ENCODE results near the gene CAPN11.

Gene CAPN11

DNA sequence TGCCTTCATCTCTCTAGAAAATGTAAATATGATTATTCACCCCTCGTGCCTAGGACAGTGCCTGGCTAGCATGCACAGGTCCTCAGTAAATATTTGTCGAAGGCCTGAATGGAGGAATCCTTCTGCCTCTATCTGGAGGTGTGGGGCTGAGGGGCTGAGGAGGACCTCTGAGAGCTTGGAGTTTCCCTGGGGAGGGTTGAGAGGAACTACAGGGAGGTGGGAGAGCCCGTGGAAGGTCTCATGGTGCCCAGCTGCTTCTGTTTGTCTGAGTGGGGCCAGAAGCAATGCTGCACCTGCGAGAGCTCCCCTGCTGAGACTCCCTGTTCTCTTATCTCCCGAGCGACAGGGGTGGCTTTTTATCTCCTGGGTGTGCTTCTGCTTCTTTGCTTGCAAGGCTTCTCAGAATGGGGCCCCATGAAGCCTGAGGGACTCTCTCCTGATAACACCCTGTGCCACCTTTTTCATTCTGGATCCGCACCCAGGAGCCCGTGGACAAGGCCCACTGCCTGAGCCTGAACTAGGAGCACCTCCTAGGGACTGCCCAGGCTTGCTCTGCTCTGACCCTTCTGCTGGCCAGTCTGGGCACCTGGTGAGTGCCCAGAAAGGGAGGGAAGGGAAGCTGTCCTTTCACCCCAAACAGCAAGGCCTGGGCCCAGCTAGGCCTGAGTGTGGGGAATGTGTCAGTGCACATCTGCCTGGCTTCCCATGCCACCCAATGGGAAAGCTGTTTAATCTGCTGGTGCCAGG lies 67.1 kb downstream of the CAPN11 start:
- TF ChIP-seq CTCF (IDR thresholded peaks at IDR 0.05; ENCODE audit: insufficient read depth, low read length) (no peak), POLR2AphosphoS5 (IDR thresholded peaks at IDR 0.05; ENCODE audit: low read depth) (peak; percentile 65), GABPA (IDR thresholded peaks at IDR 0.05; ENCODE audit: low read depth) (no peak), REST (IDR thresholded peaks at IDR 0.05; ENCODE audit: insufficient replicate concordance, low read depth) (no peak), SPI1 (IDR thresholded peaks at IDR 0.05; ENCODE audit: borderline replicate concordance, low read depth) (no peak)
- Histone ChIP-seq H3K27me3 (ENCODE audit: insufficient read depth, poor library complexity, severe bottlenecking) (no peaks in the 10 kb centered on the region), H3K4me3 (replicated peaks; ENCODE audit: insufficient read depth, low read length) (peak overlapping the region; percentile 78), H3K27ac (replicated peaks) (peak overlapping the region; percentile 86)
- peak in 1 of 2 experiments; percentile 71 for DNase-seq (ENCODE audit: low read depth in 1 of 2, low spot score in 1 of 2)

DNA sequence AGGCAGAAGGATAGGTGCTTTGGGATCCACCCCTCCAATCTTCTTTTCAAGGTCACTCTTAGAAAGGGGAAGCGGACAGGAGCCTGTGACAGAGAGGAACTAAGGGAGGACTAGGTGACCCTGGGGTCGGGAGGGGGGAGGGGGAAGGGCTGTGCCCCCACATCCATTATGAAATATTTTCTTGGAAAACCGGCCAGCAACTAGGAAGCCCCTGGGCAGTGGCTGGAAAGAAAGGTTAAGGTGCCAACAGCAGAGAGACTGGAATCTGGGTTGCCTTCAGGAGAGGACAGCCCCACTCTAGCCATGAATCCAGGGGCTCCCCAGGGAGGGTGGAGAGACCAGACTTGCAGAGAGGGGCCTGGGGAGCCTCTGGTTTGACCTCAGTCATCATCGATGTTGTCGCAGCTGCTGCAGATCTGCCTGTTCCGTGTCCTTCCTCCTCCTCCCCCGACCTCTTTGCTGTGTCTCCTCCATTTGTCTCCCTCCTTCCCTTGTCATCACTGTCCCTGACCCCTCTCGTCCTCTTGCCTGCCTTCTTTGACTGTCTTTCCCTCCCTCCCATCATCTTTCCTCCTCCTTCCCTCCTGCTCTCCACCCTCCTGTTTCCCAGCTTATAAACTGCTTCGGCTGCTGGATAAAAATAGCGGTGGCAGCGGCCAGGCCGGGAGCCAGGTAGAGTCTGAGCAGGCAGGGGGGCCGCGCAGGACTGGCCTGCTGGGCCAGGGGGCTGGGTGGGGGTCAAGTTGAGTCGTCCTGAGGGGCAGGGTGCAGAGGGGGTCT lies 67.9 kb downstream of the CAPN11 start:
- Histone ChIP-seq H3K4me3 (replicated peaks; ENCODE audit: insufficient read depth, low read length) (peak overlapping the region; percentile 78), H3K27ac (replicated peaks) (peak overlapping the region; percentile 86), H3K27me3 (ENCODE audit: insufficient read depth, poor library complexity, severe bottlenecking) (no peaks in the 10 kb centered on the region)
- no peak for TF ChIP-seq GABPA (IDR thresholded peaks at IDR 0.05; ENCODE audit: low read depth)
- peak; percentile 96 for TF ChIP-seq SPI1 (IDR thresholded peaks at IDR 0.05; ENCODE audit: borderline replicate concordance, low read depth)
- peak in 1 of 2 experiments; percentile 53 for DNase-seq (ENCODE audit: low read depth in 1 of 2, low spot score in 1 of 2)

GRCh38 chr6:44227148-44227793 lies 68.7 kb downstream of the CAPN11 start:
- DNase-seq (ENCODE audit: low read depth in 1 of 2, low spot score in 1 of 2) = no peak
- no peaks in the 10 kb centered on the region for H3K27me3 ChIP-seq (ENCODE audit: insufficient read depth, poor library complexity, severe bottlenecking)
- TF ChIP-seq CTCF (IDR thresholded peaks at IDR 0.05; ENCODE audit: insufficient read depth, low read length) (no peak), POLR2AphosphoS5 (IDR thresholded peaks at IDR 0.05; ENCODE audit: low read depth) (no peak)
- no peak overlapping the region for H3K4me3 ChIP-seq (replicated peaks; ENCODE audit: insufficient read depth, low read length)
- H3K27ac ChIP-seq (replicated peaks) = peak overlapping the region; percentile 86

- H3K27me3 ChIP-seq (ENCODE audit: insufficient read depth, poor library complexity, severe bottlenecking) = no peaks in the 10 kb centered on the region
- no peak for DNase-seq (ENCODE audit: low read depth in 1 of 2, low spot score in 1 of 2)
- H3K27ac ChIP-seq (replicated peaks) = peak overlapping the region; percentile 86; the same call in 1 of the 2 replicates
- no peak overlapping the region for H3K4me3 ChIP-seq (replicated peaks; ENCODE audit: insufficient read depth, low read length)
- no peak for TF ChIP-seq SPI1 (IDR thresholded peaks at IDR 0.05; ENCODE audit: borderline replicate concordance, low read depth)
- no peak for TF ChIP-seq GABPA (IDR thresholded peaks at IDR 0.05; ENCODE audit: low read depth)
- no peak for TF ChIP-seq POLR2AphosphoS5 (IDR thresholded peaks at IDR 0.05; ENCODE audit: low read depth)
- no peak for TF ChIP-seq REST (IDR thresholded peaks at IDR 0.05; ENCODE audit: insufficient replicate concordance, low read depth)
- TF ChIP-seq CTCF (IDR thresholded peaks at IDR 0.05; ENCODE audit: insufficient read depth, low read length) = no peak
These were observed 69.4 kb downstream of the CAPN11 start for GRCh38 chr6:44228031-44228430.

Measured in HL-60 (cell line).